Measurements from ENCODE around the gene HAAO. TPM values are rescaled to one million over a fixed set of nuclear protein-coding genes. Genes with fewer than 3 reads are reported as not detected.

Gene HAAO
- total and polyA plus RNA-seq, 2 of the 13 experiments (the other 11 are each of a cell fraction or from before 2014, with no cell fraction given): 36.1 to 42.7 TPM

DNA sequence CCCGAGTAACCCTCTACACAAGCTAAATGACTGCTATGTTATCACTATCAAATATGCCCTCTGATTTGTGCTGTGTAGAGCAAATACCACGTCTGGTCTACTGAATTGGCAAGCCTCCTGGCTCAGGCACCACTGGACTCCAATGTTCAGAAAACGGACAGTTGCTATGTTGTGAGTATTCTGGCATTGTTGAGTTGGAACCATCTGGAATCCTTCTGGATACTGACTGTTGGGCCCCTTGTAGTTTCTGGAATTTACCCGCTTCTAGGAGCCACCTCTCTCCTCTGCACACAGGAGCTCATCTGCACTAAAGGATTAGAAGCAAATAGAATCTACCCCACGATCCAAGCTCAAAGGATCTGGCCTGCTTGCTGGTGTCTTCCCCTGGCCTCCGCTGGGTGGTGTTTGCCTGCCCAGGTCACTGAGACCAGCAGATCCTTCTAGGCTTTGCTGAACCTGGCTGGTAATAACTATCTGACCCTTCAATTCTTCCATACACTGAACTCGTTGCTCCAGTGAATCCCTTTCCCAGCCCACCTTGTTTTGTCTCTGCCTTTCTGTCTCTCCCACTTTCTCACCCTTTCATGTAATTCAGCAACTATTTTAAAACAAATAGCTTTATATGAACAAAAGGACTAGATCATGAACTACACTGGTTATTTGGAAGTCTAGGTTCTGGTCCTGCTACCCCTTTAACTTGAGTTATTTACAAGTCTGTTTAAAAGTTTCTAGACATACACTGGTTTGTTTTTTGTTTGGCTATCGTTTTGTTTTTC is 2.1 kb upstream of the HAAO start (continued):
- TF ChIP-seq ZNF354B (CRISPR knock-in tag; IDR thresholded peaks at IDR 0.05): no peak
- TF ChIP-seq KLF13 (CRISPR knock-in tag; IDR thresholded peaks at IDR 0.05): no peak
- TF ChIP-seq ELF3 (CRISPR knock-in tag; IDR thresholded peaks at IDR 0.05): peak; percentile 33; the same call in 1 of the 2 replicates
- TF ChIP-seq U2AF2 (IDR thresholded peaks at IDR 0.05; ENCODE audit: low read depth, low read length): no peak
- no peak for TF ChIP-seq TOE1 (CRISPR knock-in tag; IDR thresholded peaks at IDR 0.05)
- no peak for TF ChIP-seq PAF1 (CRISPR knock-in tag; IDR thresholded peaks at IDR 0.05)
- 0 out of 2 replicates have a peak, but pooled peaks have one; percentile 57 for TF ChIP-seq ZNF766 (CRISPR knock-in tag; IDR thresholded peaks at IDR 0.05; ENCODE audit: borderline replicate concordance)
- 0 out of 2 replicates have a peak, but pooled peaks have one; percentile 82 for TF ChIP-seq ZNF619 (CRISPR knock-in tag; IDR thresholded peaks at IDR 0.05)
- TF ChIP-seq ZKSCAN8 (CRISPR knock-in tag; IDR thresholded peaks at IDR 0.05; ENCODE audit: borderline replicate concordance): 0 out of 2 replicates have a peak, but pooled peaks have one; percentile 19
- TF ChIP-seq NFATC3 (CRISPR knock-in tag; IDR thresholded peaks at IDR 0.05): 0 out of 2 replicates have a peak, but pooled peaks have one; percentile 55
- peak; percentile 67; the same call in 1 of the 2 replicates for TF ChIP-seq PITX1 (CRISPR knock-in tag; IDR thresholded peaks at IDR 0.05)
- TF ChIP-seq SSRP1 (CRISPR knock-in tag; IDR thresholded peaks at IDR 0.05): 0 out of 2 replicates have a peak, but pooled peaks have one; percentile 38
- TF ChIP-seq ZNF672 (CRISPR knock-in tag; IDR thresholded peaks at IDR 0.05): no peak
- peak; percentile 36; the same call in 1 of the 2 replicates for TF ChIP-seq ZFP37 (CRISPR knock-in tag; IDR thresholded peaks at IDR 0.05; ENCODE audit: borderline replicate concordance)
- TF ChIP-seq ZNF496 (CRISPR knock-in tag; IDR thresholded peaks at IDR 0.05; ENCODE audit: insufficient replicate concordance): no peak
- no peak for TF ChIP-seq DMAP1 (CRISPR knock-in tag; IDR thresholded peaks at IDR 0.05)
- no peak for TF ChIP-seq KDM3A (CRISPR knock-in tag; IDR thresholded peaks at IDR 0.05; ENCODE audit: low read depth)
- TF ChIP-seq, protein P1, sequence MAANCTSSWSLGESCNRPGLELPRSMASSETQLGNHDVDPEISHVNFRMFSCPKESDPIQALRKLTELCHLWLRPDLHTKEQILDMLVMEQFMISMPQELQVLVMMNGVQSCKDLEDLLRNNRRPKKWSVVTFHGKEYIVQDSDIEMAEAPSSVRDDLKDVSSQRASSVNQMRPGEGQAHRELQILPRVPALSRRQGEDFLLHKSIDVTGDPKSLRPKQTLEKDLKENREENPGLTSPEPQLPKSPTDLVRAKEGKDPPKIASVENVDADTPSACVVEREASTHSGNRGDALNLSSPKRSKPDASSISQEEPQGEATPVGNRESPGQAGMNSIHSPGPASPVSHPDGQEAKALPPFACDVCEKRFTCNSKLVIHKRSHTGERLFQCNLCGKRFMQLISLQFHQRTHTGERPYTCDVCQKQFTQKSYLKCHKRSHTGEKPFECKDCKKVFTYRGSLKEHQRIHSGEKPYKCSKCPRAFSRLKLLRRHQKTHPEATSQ (CRISPR knock-in tag; IDR thresholded peaks at IDR 0.05; ENCODE audit: borderline replicate concordance): no peak
- TF ChIP-seq MLLT10 (CRISPR knock-in tag; IDR thresholded peaks at IDR 0.05): no peak
- TF ChIP-seq ZNF546 (CRISPR knock-in tag; conservative IDR thresholded peaks at IDR 0.05): no peak
- TF ChIP-seq PTBP1 (IDR thresholded peaks at IDR 0.05; ENCODE audit: low read depth, low read length, poor library complexity, severe bottlenecking): no peak
- peak; percentile 88 for TF ChIP-seq GATAD2A (CRISPR knock-in tag; IDR thresholded peaks at IDR 0.05)
- no peak for TF ChIP-seq ZBTB42 (CRISPR knock-in tag; IDR thresholded peaks at IDR 0.05)
- no peak for TF ChIP-seq AGO1 (IDR thresholded peaks at IDR 0.05; ENCODE audit: low read depth, low read length, poor library complexity, severe bottlenecking)
- TF ChIP-seq ZMYM4 (CRISPR knock-in tag; IDR thresholded peaks at IDR 0.05): peak; percentile 41; the same call in 1 of the 2 replicates
- TF ChIP-seq ATF7 (IDR thresholded peaks at IDR 0.05): no peak
- no peak for TF ChIP-seq ATF7 (CRISPR knock-in tag; IDR thresholded peaks at IDR 0.05)
- TF ChIP-seq SIX1 (CRISPR knock-in tag; IDR thresholded peaks at IDR 0.05; ENCODE audit: borderline replicate concordance): no peak
- TF ChIP-seq GFI1 (CRISPR knock-in tag; IDR thresholded peaks at IDR 0.05; ENCODE audit: borderline replicate concordance): no peak
- TF ChIP-seq NFE2L1 (CRISPR knock-in tag; IDR thresholded peaks at IDR 0.05; ENCODE audit: borderline replicate concordance): no peak
- no peak for TF ChIP-seq NR2F1 (CRISPR knock-in tag; IDR thresholded peaks at IDR 0.05)
- TF ChIP-seq ZNF790 (CRISPR knock-in tag; IDR thresholded peaks at IDR 0.05; ENCODE audit: borderline replicate concordance): no peak
- peak; percentile 22; the same call in 1 of the 2 replicates for TF ChIP-seq NCOA2 (CRISPR knock-in tag; IDR thresholded peaks at IDR 0.05)
- TF ChIP-seq ZNF296 (CRISPR knock-in tag; conservative IDR thresholded peaks at IDR 0.05): no peak
